ENCODE data around the gene FBN2. TPM values are rescaled to one million over a fixed set of nuclear protein-coding genes. Genes with fewer than 3 reads are reported as not detected.
"Not testable (repeated sequence)": the region's sequence is repeated elsewhere in the genome, so short reads cannot be mapped to it uniquely, and the experiment has no call there.

FBN2 gene
- polyA plus RNA-seq, 4 donors, result 73.4 to 450 (median 108) TPM

DNA sequence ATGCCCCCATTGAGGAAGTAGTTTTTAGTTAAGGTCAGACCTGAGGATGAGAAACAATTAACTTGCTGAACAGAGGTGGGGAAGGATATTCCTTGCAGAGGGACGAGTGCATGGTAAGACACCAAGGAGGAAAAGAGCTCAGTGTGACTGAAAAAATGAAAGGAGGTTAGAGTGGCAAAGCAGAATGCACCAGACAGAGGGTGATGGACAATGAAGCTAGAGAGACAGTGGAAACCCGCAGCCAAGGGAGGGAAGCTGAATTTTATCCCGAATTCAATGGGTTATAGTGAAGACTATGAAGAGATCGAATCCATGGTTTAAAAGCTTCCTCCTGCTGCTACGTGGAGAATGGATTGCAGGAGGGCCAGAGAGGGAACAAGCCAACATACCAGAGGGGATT lies 206.8 kb downstream of the FBN2 start:
- no peak for DNase-seq (ENCODE audit: low read depth in 4 of 4, low spot score in 3 of 4)

DNA sequence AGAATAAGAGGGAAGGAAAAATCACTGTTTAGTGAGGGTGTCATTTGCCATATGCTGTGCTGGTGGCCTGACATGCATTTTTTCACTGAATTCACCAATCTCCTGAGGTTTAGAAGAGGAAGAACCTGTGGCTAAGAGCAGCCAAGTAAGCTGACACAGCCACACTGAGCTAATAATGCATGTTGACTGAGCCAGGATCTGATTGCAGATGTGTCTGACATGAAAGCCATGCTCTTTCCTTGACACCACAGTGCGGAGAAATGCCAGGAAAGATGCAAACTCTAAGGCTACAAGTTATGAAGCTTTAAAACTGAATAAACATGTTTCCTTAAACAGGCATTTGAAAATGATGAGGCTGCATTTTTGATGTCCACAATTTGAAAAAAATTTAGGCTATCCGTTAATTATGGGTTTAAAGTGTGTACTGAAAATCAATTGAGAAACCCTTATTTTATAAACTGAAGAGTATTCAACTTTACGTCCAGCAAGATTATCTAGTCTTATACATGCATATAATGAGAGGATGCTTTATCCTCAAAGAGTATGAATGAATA lies 208.6 kb downstream of the FBN2 start:
- no peak for DNase-seq (ENCODE audit: low read depth in 4 of 4, low spot score in 3 of 4)

DNA sequence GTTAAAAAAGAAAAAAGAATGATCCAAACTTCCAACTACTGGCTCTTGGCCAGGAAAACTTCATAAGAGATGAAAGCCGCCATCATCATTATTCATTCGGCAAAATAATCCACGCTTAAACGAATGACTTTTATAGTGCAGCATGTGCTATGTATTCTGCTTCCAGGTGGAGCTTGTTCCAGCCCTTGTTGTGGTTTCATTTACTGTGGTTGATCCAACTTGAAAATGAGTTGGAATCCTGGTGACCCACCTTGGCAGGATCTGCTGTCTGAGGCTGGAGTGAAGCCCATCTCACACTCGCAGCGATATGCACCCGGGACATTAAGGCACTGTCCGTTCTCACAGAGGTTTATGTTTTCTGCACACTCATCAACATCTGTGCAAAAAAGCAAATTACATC lies 209.6 kb downstream of the FBN2 start:
- DNase-seq (ENCODE audit: low read depth in 4 of 4, low spot score in 3 of 4), result no peak

DNA sequence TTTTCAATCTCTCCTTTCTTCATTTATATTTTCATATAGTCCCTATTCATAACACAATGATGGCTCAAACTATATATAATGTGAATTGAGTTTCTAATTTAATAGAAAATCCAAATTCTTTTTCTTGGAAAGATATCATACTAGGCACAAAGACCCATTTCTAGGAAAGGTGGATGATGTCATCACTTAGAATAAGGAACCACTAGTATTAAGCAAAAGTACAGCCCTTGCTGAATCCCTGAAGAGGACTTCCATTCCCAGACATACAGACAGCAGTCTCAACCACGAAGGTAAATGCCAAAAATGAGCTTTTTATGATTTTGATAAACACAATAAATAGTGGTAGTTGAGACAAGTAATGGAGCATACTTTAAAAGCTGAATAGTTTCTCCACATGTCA lies 210.0 kb downstream of the FBN2 start:
- DNase-seq (ENCODE audit: low read depth in 4 of 4, low spot score in 3 of 4), result no peak

DNA sequence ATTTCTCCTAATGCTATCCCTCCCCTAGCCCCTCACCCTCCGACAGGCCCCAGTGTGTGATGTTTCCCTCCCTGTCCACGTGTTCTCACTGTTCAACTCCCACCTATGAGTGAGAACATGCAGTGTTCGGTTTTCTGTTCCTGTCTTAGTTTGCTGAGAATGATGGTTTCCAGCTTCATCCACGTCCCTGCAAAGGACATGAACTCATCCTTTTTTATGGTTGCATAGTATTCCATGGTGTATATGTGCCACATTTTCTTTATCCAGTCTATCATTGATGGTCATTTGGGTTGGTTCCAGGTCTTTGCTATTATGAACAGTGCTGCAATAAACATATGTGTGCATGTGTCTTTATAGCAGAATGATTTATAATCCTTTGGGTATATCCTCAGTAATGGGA lies 216.6 kb downstream of the FBN2 start:
- DNase-seq (ENCODE audit: low read depth in 4 of 4, low spot score in 3 of 4), result not testable (repeated sequence)

DNA sequence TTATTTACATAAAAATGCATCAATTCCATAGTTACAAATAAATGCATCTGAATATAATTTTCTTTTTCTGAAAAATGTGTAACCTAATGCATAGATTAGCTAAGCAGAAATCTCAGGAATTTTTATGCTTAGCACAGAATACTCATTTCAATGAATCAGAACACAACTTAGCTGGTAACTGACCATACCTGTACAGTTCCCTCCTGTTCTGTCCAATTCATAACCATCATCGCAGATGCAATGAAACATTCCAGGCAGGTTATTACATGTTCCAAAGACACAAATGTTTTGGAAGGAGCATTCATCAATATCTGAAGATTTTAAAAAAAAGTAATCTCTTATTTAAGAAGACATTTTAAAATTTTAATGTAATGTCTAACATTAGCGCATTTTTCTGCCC lies 219.4 kb downstream of the FBN2 start:
- no peak for DNase-seq (ENCODE audit: low read depth in 4 of 4, low spot score in 3 of 4)

DNA sequence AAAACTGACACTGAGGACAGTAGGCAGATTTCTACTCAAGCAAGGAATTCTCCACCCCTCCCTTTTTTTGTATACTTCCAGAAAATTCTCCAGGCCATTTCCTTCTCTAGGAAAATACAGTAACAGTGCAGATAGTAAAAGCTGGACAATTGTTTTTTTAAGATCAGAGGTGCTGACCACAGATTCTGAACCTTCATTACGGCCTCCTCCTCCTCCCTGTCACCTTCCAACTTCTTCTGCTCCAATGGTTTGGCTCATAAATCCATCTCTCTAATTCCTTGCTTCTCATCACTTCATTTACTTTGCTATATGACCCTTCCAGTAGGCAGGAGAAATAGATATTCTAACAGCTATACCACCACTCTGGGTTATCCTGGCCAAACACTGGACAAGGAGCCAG lies 220.6 kb downstream of the FBN2 start:
- peak in 1 of 4 donors; percentile 15 for DNase-seq (ENCODE audit: low read depth in 4 of 4, low spot score in 3 of 4)

DNA sequence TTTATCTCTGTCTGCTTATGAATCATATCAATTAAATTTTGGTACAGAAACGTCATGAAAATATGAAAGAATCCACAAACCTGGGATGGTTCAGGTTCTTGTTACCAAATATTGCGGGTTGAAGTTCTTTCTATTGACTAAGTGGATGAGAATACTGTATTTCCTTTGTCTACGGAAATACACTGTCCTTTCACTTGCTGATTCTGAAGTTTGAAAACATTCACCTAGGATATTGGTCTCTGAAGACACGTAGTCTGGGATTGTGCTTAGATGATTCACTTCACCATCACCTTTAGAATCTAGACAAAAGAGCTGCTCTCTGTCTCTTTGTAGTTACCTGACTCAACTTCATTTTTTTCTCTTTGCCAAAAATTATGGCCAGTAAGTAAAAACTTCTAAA lies 222.4 kb downstream of the FBN2 start:
- no peak for DNase-seq (ENCODE audit: low read depth in 4 of 4, low spot score in 3 of 4)

DNA sequence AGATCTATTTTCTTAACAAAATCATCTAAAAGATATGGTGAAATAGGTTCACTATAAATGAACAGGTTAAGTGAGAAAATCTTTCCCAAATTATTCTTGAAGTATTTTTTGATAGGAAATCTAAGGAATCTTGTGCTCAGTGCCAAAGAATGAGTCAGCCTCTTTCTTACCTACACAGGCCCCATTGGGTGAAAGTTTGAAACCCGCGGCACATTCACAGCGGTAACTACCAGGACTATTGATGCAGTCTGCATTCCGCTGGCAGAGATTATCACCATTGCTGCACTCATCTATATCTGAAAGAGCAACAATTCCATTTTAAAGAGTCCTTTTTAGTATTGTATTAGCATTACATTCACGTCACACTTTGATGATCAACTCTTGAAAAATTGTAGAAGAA lies 232.7 kb downstream of the FBN2 start:
- DNase-seq (ENCODE audit: low read depth in 4 of 4, low spot score in 3 of 4), result no peak

DNA sequence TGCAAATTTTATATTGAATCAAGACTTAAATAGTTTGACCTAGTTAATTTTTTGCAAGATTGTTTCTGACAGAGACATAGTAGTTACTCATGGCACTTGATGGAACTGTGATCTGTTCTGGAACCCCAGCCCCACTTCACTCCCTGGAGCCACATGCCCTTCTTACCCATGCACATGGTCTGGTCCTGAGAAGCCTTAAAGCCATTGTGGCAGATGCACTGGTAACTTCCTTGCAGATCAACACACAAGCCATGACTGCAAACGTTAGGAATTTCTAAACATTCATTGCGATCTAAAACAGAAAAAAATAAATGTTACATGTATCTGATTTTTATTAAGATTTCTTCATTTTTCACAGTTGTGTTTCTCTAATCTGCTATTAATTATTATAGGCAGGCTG lies 233.3 kb downstream of the FBN2 start:
- DNase-seq (ENCODE audit: low read depth in 4 of 4, low spot score in 3 of 4), result no peak

DNA sequence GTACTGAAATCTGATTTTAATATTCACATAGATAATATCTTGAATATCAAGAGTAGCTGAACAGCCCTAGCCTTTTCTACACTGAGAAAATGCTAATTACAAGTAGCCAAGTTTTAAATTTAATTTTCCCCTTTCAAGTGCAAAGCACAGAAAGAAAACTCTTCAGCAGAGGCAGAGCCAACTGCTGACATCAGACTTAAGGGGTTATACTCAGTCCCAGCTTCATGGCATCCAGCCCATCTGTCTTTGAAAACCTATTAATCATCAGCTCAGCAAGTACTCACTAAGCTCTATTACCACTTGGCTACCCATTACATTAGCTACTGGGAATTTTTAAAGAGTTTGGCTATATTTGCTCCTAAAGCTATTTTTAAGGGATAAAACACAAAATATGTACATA lies 234.0 kb downstream of the FBN2 start:
- DNase-seq (ENCODE audit: low read depth in 4 of 4, low spot score in 3 of 4), result no peak

DNA sequence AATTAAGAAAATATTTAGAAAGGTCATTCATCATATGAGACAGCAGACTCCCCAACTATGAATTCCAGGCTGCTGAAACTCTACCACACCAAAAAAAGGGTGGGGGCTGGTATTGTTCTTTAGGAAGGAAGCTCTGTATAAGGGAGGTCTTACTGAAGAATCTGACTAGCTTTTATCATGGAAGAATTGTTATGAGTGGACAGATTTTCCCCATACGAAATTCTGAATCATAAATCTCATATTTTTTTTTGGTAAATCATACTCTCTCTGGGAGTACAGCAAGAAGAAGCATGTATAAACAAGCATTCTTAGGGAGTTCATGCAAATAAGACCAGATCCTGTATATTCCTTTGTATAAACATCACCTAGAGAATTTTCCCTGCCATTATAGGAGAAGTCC lies 234.5 kb downstream of the FBN2 start:
- no peak for DNase-seq (ENCODE audit: low read depth in 4 of 4, low spot score in 3 of 4)

DNA sequence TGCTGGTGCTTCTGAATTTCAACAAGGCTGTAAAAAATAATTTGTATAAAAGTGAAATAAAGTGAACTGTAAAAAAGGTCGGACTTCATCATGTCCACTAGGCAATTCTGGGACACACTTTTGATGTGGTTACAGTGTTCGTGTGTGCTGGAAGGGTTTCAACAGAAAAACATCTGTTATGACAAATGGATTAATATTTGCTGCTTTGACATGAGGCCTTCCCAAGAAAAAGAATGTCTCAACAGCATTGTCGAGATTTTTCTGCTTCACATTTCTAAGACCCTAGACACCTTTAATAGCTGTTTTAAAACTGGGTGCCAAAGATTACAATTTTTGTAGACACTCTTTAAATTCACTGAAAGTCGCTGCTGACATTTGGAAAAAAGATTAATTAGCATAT lies 237.9 kb downstream of the FBN2 start:
- DNase-seq (ENCODE audit: low read depth in 4 of 4, low spot score in 3 of 4), result no peak

DNA sequence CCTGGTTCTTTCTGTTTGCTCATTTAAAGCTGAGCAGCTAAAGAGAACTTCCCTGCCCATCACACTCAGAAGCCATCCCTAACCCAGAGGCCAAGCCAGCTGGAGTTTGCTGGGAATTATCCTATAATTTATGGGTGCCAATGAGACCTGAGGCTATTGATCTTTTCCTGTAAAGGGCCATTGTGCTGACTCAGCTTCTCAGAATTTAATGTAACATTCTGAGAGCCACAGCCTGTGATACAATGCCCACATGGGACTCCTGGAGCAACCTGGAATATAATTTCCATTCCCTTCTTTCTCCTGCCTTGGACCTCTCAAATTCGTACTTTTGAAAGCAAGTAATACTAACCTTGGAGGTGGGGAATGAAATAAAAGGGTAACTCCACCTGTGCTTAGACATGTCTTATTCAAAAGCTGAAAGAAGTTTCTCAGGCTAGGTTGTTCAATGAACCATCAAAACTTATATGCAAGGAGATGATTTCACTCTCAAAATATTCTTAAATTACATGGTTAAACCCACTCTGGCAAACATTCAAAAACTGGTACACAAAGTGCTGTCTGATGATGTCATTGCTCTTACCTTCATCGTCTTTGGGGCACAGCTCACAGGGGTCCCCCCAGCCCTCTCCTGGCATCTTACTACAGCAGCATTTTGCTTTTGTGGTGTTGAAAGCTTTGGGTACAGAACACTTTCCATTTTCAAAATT lies 247.7 kb downstream of the FBN2 start:
- DNase-seq (ENCODE audit: low read depth in 4 of 4, low spot score in 3 of 4), result peak in 1 of 4 donors; percentile 9

DNA sequence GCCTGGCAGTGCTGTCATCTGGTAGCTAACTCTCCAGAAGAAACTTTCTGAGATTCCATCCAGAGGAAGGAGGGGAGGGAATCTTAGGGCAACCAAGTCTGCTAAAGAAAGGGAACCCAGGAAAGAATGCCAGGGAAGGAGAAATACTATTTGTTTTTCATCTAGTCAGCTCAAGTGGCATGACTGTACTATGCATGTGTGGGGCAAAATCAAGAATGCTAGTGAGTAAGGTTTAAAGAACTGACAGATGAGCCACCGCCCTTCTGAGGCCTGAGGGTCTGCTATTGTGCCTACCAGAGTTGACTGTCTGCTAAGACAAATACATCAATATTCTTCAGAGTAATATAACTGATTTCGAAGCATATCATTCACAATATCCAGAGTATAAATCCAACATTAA lies 250.3 kb downstream of the FBN2 start:
- no peak for DNase-seq (ENCODE audit: low read depth in 4 of 4, low spot score in 3 of 4)

DNA sequence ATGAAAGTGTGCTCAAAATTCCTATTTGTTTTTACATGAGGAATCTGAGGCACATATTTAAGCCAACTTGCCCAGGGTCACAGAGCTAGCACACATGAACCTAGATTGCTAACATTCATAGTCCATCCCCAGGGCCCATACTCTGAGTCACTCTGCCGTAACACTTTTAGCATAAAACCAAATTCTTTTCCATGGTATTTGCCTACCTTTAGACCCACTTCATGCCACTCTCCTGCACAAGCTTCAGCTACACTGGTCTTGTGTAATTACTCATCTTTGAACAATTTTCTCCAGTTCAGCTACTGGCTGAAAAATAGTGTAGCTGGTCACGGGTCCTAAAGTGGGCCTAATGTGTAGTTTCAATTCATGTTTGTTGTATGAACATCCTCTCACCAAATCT lies 253.8 kb downstream of the FBN2 start:
- no peak for DNase-seq (ENCODE audit: low read depth in 4 of 4, low spot score in 3 of 4)

DNA sequence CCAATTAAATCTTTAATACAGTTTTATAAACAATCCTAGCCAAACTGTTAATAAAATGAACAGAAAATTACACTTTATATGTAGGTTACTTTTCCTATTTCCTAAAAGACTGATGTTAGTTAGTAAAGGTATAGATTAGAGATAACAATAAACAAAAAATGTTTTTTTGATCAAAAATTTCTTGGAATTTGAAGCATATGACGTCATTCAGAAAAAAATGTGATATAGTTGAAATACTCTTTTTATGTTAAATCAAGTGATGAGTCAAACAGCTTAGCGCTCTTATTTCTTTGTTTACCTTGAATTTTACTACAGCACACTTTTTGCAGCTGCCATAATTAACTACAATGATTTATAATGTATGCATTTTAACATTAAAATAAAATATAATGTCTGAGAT lies 258.7 kb downstream of the FBN2 start:
- DNase-seq (ENCODE audit: low read depth in 4 of 4, low spot score in 3 of 4), result no peak

DNA sequence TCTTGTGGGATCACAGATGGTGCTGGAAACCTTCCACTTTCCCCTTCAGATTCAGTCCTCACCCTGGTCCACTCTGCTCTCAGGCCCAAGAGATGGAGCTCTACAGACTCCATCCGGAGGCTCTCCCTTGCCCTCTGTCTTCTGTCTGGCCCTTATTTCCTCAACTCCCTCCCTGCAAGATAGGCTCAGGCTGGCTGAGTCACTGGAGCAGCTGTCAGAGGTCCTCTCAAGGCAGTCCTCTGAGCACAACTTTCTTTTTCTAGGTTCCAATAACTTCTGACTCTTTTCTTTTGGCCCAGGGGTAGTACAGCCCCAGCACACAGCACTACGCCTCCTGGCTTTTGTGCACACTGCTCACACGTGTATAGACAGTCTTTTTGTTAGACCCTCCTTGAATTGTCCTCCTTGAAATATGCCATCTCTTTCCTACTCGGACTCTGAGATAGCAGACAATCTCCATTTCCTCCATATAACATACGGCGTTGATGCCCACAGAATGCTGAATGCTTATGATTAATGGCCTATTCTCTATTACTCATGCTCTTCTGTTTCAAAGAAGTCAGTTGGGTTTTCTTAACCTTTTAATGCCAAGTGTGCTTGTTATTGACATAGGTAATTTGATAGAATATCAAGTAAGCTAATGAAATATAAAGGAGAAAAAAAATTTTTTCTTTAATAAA lies 261.4 kb downstream of the FBN2 start:
- no peak for DNase-seq (ENCODE audit: low read depth in 4 of 4, low spot score in 3 of 4)

DNA sequence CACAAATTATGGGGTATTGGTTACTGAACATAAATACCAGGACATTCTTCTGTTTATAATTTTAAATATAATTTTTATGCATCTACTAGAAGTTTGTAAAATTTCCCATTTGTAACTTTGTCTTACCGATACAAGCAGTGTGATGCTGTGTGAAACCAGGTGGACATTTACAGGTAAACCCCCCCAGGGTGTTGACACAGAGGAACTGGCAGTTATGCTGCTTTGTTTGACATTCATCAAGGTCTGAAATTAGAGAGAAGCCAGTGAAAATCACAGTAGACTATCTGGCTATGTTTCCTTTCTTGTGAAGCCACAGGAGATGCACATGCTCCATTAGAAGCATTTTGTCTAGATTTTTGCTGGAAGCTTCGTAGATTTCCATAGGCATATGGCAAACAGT lies 263.6 kb downstream of the FBN2 start:
- no peak for DNase-seq (ENCODE audit: low read depth in 4 of 4, low spot score in 3 of 4)

DNA sequence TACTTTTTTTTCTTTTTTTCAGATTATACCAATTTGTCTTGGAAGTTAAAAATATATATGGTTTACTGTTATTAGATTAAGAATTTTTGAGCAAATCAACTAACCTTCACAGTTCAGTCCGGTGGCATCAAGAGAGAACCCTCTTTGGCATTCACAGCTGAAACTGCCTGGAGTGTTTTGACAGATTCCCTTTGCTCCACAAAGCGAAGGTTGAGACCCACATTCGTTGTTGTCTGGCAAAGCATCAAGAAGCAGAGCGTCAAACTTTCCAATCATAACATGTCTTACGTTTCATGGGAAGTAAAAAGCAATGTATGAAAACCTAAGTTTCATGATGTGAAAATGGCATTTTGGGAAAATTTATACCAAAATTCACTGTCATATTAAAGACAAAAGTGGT lies 264.3 kb downstream of the FBN2 start:
- no peak for DNase-seq (ENCODE audit: low read depth in 4 of 4, low spot score in 3 of 4)

DNA sequence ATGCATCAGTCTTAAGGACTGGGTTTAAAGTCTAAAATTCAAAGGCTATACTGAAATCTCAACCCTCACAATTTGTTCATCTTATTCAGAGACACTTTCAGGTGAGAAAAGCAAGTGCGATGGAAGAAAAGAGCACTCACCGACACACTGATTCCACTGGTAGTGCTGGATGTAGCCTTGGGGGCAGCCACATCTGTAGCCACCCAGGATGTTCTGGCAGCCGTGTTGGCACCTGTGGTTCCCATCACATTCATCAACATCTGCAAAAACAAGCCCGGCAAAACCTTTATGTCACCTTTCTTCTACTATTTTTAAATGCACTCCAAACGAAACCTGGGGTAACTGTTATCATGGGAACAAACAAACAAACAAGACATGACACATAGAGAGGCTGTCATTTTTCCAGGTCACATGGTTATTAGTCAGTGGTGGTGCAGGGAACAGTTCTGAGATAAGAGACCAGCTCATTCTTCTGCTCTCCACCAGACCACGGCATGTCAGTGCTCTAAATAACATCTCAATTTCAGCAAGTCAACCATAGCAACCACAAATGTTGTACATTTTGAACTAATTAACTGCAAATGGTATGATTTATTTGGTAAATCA lies 266.1 kb downstream of the FBN2 start:
- no peak for DNase-seq (ENCODE audit: low read depth in 4 of 4, low spot score in 3 of 4)

DNA sequence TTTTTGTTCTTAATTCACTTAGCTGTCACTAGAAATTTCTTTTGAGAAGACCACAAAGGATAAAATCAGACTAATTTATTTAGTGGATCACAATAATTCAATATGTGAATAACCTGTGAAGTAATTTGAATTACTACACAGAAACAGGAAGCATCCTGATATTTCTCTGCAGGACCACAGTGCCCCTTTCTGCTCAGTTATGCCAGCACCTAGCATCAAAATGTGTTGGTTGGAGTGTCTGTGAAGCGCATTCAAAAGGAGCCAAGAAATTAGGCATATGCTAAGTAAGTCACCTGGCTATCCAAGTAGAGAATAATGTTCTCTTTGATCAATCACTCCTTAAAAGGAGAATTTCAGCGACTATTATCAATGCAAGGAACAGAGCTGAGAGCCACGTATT lies 267.0 kb downstream of the FBN2 start:
- no peak for DNase-seq (ENCODE audit: low read depth in 4 of 4, low spot score in 3 of 4)

Measured in left renal pelvis (tissue), 4 donors.